Right kidney (tissue), 1 donor: ENCODE data around the gene AGAP1.

ENCODE experiments used
- DNase-seq: peaks from one replicate; pipeline ENCODE4 v3.0.0-alpha.2; 2016

Gene AGAP1

GRCh38 chr2:235665661-235666212 is 171.9 kb downstream of the AGAP1 start:
- no peak for DNase-seq

GRCh38 chr2:235666213-235666781 is 172.5 kb downstream of the AGAP1 start:
- peak; percentile 83 for DNase-seq

DNA sequence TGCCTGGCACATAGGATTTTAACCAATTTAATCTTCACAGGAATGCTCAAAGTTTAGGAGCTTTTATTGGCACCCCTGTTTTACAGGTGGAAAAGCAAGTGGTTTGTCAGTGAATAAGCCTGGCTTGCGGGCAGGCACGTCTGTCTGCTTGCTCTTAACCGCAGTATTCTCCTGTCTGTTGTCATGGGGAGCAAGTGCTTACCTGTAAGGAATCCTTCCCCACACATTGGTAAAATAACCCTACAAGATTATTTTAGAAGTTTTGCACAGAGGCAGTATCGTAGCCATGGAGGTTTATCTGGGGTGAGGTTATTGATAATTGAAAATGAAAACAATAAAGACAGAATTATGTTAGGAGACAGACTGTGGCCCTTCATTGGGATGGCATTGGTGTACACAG is 174.9 kb downstream of the AGAP1 start:
- no peak for DNase-seq

DNA sequence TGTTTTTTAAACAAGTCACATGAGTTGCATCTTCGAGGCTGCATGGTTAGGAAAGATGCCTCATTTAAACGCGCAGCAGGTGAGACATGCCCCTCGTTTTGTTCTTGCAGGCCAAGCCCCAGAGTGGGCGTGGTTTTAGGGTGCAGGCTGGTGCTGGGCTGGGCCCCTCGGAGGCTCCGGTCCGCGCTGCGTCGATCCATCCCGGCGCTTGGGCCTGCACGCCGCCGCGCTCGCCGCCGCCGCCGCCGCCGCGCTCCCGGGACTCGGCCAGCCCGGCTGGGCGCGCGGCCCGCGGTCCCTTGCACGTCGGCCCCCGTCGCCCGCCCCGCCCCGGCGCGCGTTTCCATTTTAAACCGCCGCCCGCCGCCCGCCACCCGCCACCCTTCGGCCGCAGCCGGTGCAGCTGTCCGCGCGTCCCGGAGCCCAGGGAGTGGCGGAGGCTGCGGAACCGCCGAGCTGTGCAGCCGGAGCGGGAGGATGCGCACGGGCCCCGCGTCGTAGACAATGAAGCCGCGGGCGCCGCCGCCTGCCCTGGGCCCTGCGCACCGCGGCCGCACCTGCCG is 175.5 kb downstream of the AGAP1 start:
- DNase-seq: peak; percentile 72

GRCh38 chr2:235669983-235670962 is 176.4 kb downstream of the AGAP1 start:
- DNase-seq: peak; percentile 77

- DNase-seq: no peak
These were observed 177.3 kb downstream of the AGAP1 start for GRCh38 chr2:235670974-235671787.

DNA sequence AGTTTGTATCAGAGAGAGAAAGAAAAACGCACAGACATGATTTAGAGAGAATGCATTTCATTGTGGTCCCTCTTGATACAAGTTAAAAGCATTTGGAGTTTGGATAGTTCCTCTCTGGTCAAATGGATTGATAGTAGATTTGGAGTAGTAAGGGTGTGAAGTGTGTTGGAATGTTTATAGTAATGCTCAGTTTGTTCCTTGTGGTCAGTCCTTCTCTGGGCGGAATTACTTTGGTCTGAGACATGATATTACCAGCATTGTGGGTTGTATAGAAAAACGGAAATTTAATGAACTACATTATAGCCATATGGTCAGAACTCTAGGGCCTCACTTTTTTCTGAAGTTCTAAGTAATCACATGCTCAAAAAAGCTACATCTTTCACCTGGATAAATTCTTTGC is 178.9 kb downstream of the AGAP1 start:
- no peak for DNase-seq

DNA sequence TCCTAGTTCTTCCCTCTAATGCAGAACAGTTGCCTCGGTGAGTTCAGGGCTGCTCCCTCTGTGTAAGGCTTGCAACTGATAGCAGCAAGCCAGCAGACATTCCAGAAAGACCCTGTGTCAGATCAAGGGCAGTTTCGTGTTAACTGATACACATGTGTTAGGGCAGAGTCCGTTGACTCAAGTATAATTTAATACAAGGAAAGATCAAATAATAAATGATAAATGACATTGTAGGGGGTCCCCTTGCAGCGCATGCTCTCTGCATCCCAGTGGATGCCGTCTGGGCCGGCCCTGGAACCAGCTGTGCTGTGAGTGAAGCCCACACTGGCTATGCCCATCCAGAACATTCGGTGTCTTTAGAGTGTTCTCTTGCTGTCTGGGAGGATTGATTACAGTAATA is 180.3 kb downstream of the AGAP1 start:
- no peak for DNase-seq

DNA sequence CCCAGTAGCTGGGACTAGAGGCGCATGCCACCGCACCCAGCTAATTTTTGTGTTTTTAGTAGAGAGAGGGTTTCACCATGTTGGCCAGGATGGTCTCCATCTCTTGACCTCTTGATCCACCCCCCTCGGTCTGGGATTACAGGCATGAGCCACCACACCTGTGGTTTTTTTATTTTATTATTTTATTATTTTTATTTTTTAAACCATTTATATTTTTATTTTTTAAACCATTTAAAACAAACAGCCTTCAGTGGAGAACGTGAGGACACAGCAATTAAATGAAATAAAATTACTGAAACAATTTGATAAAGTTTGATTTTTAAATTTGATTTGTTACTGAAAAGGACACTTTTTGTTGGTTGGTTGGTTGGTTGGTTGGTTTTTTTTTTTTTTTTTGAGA is 181.0 kb downstream of the AGAP1 start:
- DNase-seq: no peak

DNA sequence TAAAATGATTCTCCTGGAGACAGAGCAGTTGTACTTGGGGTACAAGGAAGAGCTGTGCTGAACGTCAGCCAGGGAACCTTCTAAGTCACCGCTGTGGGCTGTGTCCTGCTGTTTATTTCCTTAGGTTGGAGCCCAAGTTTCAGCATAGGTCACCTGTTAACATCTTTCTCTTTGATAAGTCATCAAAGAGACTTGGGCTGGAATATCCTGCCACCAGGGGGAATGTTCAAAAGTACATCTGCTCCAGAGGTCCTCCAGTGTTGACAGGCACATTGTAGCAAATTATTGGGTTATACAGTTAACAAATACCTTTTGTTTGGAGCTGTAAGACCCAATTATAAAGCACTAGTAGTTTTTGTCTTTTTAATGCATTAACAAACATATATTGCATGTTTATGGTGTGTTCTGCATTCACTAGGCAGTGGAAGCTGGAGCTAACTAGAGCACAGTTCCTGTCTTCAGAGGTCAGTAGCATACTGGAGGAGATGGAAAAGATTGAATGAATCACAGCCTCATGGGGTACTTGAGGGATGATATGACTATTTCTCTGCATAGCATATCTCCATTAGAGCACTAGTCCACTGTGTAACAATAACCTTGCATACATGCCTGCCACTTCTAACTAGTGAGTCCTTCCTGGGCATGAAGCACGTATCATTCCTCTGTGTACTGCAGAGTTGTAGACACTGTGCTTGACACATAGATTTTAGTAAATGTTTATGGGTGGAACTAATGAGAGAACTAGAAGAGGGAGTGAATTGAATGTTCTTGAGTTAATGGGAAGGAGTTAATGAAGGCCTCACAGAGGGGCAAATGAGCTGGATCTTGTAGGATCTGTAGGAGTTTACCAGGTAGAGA is 182.1 kb downstream of the AGAP1 start:
- DNase-seq: no peak

- no peak for DNase-seq
These were observed 182.6 kb downstream of the AGAP1 start for GRCh38 chr2:235676536-235676799.

DNA sequence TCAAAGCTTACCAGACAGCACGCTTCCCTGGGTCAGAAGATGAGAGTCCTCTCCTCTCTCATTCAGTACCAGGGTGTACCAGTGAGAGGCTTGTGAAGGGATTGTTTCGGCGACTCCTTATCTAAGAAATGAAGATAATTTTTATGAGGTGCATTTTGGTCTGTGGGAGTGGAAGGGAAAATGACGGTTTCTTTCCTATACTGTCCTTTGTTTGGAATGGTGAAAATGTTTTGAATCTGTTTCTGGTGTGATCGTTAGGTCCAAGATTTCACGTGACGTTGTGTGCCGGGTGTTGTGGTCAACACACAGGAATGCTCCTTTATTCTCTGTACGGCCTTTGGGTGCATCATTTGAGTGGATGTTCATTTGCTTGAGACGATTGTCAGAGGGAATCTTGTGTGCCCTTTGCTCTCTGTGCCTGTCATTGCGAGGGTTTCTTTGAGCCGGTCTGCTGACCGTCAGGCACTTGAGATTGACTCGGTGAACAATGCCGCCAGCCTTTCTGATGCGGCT is 183.5 kb downstream of the AGAP1 start:
- DNase-seq: no peak

DNA sequence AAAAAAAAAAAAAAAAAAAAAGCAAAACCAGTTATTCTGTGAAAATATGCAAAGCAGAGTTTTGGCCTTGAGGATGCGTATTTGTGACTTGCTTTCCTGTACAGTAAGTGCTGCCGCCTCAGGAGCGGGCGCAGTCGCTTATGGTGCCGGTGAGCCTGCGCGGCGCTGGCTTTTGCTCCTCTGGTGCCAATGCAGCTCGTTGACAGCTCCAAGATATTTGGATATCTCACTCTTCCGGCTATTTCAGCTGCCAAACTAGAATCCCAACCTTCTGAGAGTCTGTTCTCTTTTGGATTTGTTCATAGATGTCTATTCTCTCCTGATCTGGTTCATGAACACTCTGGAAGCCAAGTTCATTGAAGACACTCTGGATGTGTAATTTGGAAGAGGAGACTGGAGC is 184.1 kb downstream of the AGAP1 start:
- DNase-seq: no peak

DNA sequence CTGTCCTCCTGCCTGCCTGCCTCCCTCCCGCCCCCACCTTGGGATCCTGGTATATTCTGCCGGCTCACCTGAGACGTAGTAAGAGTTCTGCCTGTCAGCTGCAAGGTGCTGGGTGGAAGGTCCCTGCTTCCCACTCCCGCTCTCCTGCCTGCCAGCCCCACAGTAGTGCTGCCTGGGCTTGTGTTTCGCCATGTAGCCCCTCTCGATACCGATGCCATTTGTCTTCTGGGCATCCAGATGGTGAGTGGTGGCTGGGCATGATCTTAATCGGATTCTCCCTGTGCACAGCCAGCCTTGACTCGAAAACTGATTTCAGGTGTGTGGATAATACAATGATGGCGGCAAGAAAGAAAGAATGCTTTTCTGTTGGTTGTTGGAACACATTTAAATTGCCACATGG is 184.9 kb downstream of the AGAP1 start:
- no peak for DNase-seq

- no peak for DNase-seq
These were observed 185.6 kb downstream of the AGAP1 start for GRCh38 chr2:235679471-235679870.

DNA sequence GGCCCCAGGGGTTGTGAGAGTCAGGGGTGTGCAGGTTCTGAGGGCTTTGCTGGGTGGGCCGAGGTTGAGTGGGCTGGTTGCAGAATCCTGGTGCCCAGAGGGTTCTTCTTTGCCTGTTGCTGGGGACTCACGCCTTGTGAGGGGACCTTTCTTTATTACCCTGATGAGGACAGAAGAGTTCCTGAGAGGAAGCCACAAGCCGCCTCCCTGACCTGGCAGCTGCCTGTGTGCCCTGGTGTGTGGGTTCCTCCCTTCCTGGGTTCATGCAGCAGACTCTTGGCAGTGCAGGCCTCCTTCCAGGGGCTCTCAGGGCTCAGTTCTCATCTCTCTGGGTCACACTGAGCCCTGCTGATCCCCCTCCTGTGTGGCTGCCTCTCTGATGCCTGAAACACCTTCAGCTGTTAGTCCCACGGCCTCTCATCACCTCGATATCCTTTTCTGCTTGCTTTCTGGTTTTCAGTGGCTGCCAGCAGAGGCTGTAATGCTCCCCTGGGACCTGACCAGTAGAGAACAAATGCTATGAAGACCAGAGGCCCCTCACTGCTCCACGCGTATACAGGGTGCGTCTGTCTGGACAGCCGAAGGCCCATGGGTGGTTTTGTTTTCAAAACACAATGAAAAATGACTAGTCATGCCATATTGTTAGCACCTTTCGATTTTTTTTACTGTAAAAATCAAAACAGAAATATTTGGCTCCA is 191.3 kb downstream of the AGAP1 start:
- no peak for DNase-seq

DNA sequence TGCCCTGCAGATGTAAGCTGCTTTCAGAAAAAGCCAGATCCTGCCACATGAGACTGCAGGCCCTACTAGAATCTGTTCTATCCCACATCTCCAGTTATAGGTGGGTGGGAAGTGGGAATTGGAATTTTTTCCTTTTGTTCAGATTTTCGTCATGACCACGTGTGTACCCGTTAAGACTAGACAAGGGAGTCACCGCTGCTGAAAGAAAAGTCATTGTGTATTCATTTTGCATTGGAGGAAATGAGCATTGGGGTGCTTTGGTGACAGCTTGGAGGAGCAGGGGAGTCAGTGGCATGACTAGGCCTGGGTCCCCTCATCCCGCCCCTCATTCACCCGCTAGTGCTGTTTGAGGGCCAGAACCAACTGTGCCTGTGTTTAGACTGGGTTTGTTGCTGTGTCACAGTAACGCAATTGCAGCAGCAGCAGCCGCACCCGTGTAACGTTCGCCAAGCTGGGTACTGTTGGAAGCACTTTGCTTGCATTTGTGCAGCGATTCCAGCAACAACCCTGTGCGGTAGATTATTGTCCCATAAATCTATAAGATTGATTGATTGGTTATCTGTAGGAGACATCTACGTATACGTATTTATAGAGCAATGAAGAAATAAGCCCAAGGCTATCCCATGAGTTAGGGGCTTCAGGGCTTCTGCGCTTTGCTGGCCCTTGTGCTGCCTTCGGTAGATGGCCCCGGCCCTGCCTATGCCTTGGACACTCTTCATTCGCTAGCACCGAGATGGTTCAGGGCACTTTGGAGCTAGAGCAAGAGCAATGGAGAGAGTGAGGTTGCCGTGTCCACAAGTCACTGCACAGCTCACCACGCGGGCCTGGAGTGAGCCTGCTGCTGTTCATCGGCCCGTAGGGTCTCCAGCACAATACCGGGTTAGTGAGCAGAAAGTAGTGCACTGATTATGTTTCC is 194.9 kb downstream of the AGAP1 start:
- DNase-seq: no peak

GRCh38 chr2:235689427-235689853 is 195.6 kb downstream of the AGAP1 start:
- no peak for DNase-seq

- no peak for DNase-seq
These were observed 196.4 kb downstream of the AGAP1 start for GRCh38 chr2:235690082-235690808.
